Cardiac fibroblast (primary cell): Measurements from ENCODE around the gene C6orf118.

ENCODE experiments used
- DNase-seq, 2 donors: peaks; one replicate each; pipeline versions ENCODE4 v3.0.0 to v3.0.0-alpha.2; 2010; ENCODE audit warnings: low read depth in 2 of 2
- H3K4me3 ChIP-seq, 2 donors: replicated peaks in 1 of 2; 1 replicate in 1 of 2; 2 replicates in 1 of 2; pipeline ENCODE4 v1.5.1; 2011; ENCODE audit warnings: low read depth in 2 of 2, low read length in 2 of 2, mild to moderate bottlenecking in 2 of 2, moderate library complexity in 1 of 2
- CTCF ChIP-seq: IDR thresholded peaks from one replicate; pipeline ENCODE4 v1.5.1; 2011; ENCODE audit warnings: low read depth, mild to moderate bottlenecking, low read length, inconsistent platforms

C6orf118 gene

GRCh38 chr6:165231177-165231576 lies 78.2 kb downstream of the C6orf118 start:
- DNase-seq = no peak
- no peak for TF ChIP-seq CTCF
- H3K4me3 ChIP-seq = no peak overlapping the region
